GM19397 (cell line): ENCODE results near the gene NAXE.
"Not testable (repeated sequence)": the region's sequence is repeated elsewhere in the genome, so short reads cannot be mapped to it uniquely, and the experiment has no call there.

Experiments used
- ATAC-seq: cut with Tn5 transposase; IDR thresholded peaks from one replicate; pipeline ENCODE4 v1.9.1; 2021; ENCODE audit warnings: mild to moderate bottlenecking, moderate library complexity; ENCODE audit not compliant: unreplicated experiment

Gene NAXE

DNA sequence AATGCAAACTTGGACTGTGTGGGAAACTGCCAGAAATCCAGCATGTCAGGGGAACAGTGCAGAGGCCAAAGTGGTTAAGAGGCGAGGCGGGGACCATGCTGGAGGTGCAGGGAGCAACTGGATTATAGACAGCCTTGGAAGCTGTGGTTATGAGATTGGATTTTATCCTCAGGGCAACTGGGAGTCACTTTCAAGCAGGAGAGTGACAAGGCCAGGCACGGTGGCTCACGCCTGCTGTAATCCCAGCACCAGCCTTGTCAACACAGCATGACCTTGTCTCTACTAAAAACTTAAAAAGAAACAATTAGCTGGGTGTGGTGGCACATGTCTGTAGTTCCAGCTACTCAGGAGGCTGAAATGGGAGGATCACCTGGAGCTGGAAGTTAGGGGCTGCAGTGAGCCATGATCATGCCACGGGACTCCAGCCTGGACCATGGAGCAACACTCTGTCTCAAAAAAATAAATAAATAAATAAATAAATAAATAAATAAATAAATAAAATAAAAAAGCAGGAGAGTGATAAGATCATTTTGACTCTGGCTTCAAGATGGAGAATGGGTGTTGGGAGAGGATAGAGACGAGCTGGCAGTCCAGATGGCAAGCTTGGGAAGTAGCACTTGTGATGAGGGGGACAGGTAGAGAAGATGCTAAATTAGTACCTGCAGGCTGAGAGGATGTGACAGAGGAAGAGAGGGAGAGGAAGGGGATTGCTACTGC, 31.2 kb downstream of the NAXE start:
- ATAC-seq = no peak

DNA sequence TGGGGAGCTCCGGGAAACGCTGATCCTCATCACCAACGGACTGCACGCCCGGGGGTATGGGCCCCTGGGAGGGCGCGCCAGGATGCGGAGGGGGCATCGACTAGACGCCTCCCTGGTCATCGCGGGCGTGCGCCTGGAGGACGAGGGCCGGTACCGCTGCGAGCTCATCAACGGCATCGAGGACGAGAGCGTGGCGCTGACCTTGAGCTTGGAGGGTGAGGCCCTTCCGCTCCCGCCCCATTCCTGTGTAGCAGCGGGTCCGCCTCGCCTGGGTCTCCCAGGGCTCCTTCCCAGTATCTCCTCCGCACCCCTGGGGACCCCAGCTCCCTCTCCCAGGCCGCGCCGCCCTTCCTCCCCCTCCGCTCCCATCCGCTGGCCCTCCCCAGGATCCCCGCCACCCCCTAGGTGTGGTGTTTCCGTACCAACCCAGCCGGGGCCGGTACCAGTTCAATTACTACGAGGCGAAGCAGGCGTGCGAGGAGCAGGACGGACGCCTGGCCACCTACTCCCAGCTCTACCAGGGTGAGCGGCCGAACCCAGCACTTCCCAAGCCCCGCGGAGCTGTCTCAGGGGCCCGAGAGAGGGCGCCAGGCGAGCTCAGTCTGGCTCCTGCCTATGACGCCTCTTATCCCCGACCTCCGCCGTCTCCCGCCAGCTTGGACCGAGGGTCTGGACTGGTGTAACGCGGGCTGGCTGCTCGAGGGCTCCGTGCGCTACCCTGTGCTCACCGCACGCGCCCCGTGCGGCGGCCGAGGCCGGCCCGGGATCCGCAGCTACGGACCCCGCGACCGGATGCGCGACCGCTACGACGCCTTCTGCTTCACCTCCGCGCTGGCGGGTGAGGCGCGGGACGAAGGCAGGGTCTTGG, 32.6 kb downstream of the NAXE start:
- no peak for ATAC-seq

DNA sequence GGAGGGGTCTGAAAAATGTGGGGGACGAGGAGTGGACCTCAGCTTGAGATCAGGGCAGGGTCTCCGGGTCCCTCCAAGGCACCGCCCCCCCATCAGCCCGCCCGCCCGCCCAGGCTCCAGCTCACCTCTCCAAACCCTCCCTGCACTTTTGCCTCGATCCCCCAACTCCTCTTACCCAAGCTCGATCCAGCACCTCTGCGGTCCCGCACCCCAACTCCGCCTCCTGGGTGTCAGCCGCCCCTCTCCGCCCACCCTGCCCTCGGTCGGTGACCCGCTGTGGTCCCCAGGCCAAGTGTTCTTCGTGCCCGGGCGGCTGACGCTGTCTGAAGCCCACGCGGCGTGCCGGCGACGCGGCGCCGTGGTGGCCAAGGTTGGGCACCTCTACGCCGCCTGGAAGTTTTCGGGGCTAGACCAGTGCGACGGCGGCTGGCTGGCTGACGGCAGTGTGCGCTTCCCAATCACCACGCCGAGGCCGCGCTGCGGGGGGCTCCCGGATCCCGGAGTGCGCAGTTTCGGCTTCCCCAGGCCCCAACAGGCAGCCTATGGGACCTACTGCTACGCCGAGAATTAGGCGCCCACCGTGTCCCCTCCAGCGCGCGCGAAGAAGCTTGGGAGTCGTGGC, 33.3 kb downstream of the NAXE start:
- no peak for ATAC-seq

DNA sequence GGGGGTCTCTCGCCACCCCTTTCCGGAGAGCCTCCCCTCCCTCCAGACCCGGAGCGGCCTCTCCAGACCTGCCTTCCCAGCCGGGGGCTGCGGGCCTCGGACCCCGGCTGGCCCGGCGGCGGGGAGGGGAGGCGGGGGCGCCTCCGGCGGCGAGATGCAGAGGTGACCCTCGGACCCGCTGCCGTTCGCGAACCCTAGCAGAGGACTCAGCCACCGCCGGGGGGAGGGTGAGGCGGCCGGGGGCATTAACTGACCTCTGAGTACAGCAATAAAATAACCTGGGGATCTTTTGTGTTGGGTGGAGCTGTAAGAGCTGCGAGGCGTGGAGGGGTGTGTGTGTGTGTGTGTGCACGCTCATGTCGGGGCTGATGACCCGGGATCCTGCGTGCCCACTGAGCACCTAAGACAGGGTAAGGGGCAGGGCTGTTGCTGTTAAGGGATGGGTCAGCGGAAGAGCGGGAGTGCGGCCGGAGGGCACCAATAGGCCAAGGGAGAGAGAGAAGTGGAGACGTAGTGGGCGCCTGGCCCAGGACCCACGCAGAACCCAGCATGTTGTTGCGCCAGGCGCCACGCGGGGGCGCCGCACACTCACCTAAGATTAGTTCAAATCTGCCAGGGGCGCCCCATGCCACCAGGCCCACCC, 34.0 kb downstream of the NAXE start:
- no peak for ATAC-seq

DNA sequence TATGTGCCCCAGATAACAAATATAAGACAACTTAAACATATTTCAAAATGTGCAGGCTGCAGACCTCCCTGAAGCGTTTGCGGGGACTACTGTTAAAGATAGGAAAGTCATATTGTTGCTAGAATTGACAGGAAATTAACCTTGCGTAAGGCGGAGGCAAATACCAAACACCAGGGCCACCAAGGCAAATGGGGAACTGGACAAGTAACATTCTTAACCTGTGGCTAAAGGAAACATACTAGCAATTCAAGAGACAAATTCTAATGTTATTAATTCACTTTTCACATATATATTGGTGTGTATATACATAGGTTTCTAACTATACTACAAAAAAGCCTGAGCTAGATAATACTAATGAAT, 34.5 kb downstream of the NAXE start:
- no peak for ATAC-seq

DNA sequence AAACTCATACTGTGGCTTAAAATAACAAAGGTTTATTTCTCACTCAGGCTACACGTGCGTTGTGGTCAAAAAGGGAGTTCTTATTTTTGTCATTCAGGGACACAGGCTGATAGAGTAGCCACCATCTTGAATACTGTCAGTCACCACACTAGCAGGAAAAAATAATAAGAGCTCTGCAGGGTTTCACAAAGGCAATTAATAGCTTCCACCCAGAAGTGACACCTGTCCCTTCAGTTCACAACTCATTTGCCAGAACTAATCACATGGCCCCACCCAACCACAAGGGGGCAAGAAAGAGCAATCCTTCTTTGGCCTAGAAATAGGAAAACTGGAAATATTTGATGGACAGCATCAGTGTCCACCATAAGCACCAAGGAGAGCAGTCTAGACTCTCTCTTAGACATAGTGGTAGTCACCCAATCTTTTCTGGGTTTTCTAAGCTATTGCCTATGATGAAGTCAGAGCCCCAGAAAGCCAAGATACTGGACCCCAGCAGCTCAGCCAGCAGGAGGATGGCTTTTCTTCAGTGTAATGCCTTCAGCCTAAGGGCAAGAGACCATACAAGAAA, 35.8 kb downstream of the NAXE start:
- no peak for ATAC-seq

DNA sequence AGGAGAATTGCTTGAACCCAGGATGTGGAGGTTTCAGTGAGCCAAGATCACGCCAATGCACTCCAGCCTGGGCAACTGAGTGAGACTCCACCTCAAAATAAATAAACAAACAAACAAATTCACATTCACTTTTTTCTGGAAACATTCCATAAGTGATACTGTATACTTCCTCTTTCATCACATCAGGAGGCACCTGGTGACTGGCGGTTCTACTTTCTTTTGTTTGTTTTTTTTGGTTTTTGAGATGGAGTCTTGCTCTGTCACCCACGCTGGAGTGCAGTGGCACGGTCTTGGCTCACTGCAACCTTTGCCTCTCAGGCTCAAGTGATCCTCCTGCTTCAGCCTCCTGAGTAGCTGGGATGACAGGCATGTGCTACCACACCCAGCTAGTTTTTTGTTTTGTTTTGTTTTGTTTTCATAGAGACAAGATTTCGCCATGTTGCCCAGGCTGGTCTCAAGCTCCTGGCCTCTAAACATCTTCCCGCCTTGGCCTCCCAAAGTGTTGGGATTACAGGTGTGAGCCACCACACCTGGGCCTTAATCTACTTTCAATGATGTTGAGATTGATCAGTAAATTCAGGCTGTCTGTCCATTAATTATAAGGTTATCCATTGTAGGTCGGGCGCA, 38.4 kb downstream of the NAXE start:
- no peak for ATAC-seq

DNA sequence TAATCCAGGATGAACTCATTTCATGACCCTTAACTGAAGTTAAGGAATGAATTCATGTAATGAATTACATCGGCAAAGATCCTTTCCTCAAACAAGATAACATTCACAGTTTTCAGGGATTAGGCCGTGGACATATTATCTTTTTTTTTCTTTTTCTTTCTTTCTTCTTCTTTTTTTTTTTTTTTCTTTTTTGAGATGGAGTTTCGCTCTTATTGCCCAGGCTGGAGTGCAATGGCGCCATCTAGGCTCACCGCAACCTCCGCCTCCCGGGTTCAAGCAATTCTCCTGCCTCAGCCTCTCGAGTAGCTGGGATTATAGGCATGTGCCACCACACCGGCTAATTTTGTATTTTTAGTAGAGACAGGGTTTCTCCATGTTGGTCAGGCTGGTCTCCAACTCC, 39.6 kb downstream of the NAXE start:
- ATAC-seq = not testable (repeated sequence)

DNA sequence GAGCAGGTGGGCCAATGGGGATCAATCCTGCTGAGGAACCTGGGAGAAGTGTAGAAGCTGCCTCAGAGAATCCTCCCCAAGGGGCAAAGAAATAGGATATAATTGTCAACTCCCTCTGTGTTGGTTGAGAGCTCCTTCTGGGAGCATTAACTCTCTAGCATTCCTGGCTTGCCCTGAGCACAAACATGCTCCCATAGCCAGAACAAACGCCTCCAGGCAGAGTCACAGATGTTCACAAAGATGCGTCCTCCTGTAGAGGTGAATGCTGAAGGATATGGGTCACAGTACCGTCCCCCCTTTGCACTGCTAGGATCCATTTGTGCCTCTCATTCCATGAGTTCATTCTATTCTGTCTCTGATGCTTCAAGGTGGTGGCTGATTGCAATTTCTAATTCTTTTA, 40.8 kb downstream of the NAXE start:
- ATAC-seq = no peak

DNA sequence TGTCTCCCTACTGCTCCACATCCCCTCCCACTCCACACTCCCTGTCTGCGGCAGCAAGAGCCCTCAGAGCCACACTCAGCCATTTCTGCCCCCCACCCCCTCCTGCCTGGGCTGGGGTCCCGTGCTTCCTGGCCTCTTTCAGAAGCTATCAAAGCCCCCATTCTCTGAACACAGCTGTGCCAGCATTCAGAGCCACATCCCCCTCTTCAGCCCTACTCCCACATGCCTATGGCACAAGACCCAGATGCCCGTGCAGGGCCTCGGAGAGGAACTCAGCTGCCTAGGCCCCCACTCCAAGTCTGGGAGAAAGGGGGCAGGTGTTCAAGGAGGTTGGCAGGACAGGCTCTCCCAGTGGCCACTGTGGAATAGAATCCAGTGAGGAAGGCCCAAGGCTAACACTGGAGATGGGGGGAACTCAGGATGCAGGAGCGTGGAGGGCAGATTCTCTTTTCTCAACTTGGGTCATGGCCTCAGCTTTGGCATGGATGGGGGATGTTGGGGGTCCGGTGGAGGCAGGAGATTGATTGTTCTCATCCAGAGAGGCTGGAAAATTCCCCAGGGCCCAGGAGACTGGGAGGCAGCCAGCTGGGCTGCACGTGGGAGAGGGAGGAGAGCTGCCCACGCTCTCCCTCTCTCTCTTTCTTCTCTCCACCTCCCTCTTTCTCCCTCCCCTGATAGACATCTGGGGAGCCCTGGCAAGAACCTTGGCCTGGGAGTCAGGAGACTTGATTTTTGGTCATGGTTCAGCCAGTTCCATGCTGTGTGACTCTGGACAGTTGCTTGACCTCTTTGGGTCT, 46.8 kb downstream of the NAXE start:
- ATAC-seq = no peak

DNA sequence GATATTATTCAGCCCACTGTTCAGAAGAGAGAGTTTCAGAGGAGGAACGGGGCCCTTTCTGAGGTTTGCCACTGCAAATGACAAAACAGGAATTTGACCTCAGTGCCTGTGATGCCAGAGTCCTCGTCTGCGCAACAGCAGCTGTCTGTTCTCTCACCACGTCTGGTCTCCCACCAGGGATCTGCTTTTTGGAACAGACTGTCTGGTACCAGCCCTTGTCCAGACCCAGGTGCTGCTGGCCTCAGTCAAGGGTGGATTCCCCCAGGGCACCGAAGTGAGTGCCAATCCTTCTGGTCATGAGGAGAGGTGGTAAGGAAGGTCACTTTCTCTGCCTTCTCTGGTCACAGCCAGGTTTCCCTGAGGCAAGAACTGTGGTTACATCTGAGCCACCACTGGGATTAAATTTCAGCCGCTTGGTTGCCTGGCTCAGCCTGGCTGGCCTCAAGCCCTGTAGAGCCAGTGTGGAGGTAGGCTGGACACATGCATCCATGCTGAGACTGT, 48.1 kb downstream of the NAXE start:
- ATAC-seq = no peak

DNA sequence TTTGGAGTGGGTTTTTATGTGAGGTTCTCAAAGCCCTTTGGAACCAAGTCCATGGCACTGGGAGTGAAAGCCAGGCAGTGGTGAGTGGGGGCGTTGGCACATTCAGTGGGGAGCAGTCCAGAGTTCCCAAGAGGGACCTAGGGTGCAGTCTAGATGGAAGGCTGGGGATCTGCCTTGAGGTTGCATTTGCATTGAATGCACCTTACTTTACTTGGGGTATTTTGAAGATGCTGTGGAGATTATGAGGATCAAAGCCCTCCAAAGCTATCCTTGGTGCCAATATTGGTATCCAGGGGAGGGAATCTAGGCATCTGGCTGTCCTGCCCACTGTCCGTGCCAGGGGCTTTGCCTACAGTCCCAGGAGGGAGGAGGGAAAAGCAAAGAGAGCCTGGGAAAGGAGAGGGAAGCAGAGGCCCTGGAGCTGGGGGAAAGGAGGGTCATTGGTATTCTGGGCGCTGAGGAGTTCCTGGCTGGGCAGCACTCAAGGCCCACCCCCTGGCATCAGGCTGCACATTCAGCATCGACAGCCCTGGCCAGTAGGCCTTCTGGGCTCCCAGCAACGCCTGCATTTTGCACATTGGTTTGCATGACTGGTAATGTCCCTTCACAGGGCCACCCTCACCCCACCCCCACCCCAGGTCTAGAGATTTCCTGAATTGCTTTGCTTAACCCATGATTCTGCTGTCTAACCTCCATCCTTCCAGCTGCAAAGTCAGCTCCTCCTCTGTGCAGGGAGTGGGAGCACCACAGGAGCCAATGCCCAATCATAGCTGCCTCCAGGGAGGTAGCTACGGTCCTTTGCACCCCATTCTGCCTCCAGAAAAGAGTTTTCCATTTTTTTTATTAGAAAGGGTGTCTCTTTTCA, 49.5 kb downstream of the NAXE start:
- ATAC-seq = no peak

DNA sequence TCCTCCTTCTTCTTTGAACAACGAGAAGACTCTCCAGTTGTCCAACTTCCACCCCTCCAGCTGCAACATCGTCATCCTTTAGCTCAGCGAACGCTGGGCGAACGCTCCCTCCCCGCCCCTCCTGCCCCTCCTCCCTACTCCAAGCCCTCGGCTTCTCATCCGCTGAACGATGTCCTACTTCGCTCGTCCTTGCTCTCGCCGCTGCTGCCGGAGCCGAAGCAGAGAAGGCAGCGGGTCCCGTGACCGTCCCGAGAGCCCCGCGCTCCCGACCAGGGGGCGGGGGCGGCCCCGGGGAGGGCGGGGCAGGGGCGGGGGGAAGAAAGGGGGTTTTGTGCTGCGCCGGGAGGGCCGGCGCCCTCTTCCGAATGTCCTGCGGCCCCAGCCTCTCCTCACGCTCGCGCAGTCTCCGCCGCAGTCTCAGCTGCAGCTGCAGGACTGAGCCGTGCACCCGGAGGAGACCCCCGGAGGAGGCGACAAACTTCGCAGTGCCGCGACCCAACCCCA, 50.2 kb downstream of the NAXE start, which contains the start of gene BCAN:
Gene BCAN (plus strand): TSS at position 357 of the 504 bp plus-strand sequence. CDS start 3,938 bp downstream, outside the sequence.
- ATAC-seq = no peak

DNA sequence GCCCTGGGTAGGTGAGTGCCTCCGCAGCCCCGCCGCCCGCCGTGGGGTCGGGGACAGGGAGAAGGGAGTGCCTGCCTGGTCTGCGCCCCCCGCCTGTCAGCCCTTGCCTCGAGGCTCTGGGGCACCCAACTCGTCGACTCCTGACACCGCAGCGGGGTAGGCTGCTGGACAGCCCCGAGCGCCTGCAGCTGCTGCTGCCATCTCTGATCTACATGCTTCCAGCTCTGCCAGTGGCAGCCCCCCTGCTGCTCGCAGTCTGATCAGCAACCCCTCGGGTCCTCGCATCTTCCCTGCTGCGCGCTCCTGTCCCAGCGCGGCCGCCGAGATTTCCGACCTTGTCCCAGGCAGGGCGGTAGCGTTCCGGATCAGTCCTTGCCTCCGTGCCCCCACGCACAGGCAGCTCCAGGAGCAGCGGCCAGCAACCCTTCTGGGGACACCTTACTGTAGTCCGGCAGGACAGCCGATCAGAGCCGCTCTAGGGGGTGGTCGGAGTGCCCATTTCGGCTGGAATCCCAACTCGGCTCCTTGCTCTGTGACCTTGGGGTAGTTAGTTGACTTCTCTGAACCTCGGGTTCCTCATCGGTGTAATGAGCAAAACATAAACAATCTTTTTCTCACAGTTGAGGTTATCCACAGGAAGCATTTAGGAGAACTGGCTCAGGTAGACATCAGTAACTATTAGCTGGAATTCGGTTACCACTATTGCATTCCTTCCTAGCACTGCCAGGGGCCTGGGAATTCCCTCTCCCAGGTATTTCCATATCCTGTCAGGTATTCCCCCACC, 50.9 kb downstream of the NAXE start:
- ATAC-seq = no peak

DNA sequence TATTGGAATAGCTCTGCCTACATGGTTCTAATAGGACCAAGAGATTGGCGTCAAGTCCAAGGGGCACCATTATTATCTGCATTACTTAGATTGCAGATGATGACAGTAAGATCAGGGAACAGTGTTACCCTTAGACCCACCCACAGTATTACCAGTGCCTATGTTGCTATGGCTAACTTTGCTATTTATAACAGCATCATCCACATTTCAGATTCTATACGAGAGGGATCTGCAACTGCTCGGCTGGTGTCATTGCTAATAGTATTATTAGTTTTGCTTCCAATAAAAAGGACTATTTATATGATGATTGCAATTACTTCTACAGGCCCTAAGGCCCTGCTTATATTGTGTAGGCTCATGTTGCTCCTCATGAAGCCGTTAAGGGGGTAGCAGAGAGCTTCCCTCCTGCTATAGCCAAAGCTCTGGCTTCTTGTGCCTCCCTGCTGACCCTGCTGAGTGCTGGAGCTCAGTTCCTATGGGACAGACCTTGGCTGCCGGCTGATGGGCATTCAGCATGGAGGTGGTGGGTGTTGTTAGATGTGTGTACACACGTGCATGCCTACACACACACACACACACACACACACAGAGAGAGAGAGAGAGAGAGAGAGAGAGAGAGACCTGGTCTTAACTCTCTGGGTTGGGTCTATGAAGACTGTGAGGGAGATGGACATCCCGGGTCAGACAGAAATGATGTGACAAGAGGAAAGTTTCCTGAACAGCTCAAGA, 51.6 kb downstream of the NAXE start:
- no peak for ATAC-seq

DNA sequence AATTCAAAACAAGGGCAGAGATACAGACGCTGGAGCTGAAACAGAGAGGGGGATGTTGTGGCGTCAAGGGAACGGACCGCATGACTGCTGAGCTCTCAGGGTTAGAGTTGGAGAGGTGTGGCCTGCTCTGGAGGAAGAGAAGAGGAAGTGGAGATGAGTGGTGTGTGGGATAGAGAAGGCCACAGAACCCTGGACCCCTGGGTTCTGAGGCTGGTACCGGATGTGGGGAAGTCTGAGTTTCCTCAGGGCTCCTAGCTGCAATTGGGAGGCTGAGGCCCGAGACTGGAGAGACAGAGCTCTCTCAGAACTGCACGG, 52.2 kb downstream of the NAXE start:
- ATAC-seq = no peak
